Measurements from ENCODE around the gene SV2C.

DNA sequence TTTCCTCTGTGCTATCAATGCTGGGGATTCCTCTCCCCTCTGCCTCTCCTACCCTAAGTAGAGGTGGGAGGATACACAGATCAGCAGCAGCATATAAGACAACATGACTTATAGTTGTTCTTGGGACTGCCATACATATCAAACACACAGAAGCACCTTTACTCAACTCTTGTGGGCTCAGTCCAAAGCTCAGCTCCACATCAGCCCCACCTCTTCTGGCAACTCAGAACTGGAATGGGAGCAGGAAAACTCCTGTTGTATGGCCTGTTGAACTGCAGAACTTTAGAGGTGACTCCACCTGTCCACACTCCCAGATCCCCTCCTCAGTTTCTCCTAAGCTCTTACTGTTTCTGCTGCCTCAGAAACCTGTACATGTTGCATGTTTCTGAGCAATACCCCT lies 127.8 kb downstream of the SV2C start:
- TF ChIP-seq, protein P1, sequence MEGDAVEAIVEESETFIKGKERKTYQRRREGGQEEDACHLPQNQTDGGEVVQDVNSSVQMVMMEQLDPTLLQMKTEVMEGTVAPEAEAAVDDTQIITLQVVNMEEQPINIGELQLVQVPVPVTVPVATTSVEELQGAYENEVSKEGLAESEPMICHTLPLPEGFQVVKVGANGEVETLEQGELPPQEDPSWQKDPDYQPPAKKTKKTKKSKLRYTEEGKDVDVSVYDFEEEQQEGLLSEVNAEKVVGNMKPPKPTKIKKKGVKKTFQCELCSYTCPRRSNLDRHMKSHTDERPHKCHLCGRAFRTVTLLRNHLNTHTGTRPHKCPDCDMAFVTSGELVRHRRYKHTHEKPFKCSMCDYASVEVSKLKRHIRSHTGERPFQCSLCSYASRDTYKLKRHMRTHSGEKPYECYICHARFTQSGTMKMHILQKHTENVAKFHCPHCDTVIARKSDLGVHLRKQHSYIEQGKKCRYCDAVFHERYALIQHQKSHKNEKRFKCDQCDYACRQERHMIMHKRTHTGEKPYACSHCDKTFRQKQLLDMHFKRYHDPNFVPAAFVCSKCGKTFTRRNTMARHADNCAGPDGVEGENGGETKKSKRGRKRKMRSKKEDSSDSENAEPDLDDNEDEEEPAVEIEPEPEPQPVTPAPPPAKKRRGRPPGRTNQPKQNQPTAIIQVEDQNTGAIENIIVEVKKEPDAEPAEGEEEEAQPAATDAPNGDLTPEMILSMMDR (IDR thresholded peaks at IDR 0.05; ENCODE audit: low read length): no peak
- no peak for TF ChIP-seq EZH2phosphoT487 (IDR thresholded peaks at IDR 0.05; ENCODE audit: low read length)
